SW 1271 (cell line): ENCODE data around the gene RTP3.

Experiments used
- DNase-seq, 2 experiments: peaks; one replicate each; lab custom pipeline; 2025; lab: John Stamatoyannopoulos, UW

RTP3 gene

GRCh38 chr3:46497556-46498265 is at the start of gene RTP3:
TSS of gene RTP3 (plus strand) at chr3:46497976. CDS start at chr3:46498063, 87 bp downstream.
- DNase-seq, result no peak

GRCh38 chr3:46448721-46449120 is 49.1 kb upstream of the RTP3 start:
- no peak for DNase-seq

- no peak for DNase-seq
Observed at GRCh38 chr3:46449755-46450552, 47.8 kb upstream of the RTP3 start.

DNA sequence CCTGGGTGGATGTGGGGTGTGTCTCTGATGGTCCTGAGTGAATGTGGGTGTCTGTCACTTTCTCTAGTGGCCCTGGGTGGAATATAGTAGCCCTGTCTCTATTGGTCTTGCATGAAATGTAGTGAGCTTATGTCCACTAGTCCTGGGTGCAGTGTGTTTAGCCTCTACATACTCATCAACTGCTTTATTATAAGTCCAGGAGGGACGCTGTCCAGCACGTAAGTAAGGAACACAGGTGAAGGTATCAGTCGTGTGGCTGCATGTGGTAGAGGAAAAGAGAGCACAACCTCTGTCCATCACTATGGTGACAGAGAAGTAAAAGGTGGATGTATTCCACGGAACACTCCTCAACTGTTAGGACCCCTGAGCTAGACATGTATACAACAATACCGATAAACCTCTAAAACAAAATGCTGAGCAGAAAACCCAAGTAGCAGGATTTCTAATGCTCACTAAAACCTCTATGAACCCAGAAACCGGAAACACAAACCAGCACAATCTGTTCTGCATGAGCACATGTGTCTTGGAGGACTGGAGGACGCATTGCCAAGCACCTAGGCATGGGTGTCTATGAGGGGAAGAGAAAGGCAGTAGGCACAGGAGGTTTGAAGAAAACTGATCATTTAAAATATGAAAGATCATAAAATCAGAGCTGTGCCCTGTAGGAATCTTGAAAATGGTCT is 44.1 kb upstream of the RTP3 start:
- DNase-seq, result no peak

GRCh38 chr3:46454209-46454595 is 43.6 kb upstream of the RTP3 start:
- DNase-seq, result no peak

GRCh38 chr3:46454606-46455005 is 43.2 kb upstream of the RTP3 start:
- no peak for DNase-seq

DNA sequence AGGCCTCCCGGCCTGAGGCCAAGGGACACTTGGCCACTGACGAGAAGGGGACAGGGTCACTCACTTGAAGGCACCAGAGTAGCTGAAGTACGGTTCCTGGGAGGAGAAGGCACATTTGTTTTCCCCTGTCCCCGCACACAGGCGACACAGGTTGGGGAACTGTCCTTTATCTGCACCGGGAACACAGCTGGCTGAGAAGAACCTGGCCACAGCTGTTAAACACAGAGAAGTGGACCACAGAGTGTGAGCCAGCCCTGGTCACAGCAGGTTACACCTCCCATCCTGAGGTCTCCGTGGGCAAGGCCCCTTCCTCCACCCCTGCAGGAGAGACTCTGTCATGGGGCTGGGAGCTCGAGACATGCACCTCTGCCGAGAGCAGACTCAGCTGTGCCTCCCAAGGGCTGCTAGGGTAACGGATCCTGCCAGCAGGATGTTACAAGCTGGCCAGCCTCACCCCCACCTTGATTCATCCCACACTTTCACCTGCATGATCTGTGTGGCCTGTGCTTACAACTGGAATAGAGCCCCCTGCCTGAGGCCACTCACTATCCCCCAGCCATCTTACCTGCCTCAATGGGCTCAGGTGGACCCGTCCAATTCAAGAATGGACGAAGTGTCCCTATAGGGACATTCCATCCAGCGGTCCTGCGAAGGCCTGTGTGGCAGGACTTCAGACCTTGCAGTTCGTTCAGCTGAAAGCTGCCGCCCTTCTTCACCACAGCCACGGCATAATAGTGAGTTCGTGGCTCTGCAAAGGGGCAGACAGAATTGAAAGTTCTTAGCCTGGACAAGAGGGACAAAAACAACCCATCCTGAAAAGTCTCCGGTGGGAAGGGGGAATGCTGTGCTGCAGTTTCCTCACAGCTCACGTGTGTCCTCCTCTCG is 42.3 kb upstream of the RTP3 start:
- DNase-seq, result no peak

- no peak for DNase-seq
Observed at GRCh38 chr3:46456118-46456517, 41.7 kb upstream of the RTP3 start.

GRCh38 chr3:46460051-46460450 is 37.7 kb upstream of the RTP3 start:
- DNase-seq, result no peak

- DNase-seq, result no peak
Observed at GRCh38 chr3:46462111-46462510, 35.7 kb upstream of the RTP3 start.

GRCh38 chr3:46462511-46462910 is 35.3 kb upstream of the RTP3 start:
- DNase-seq, result no peak

GRCh38 chr3:46463120-46463867 is 34.5 kb upstream of the RTP3 start:
- DNase-seq, result no peak

DNA sequence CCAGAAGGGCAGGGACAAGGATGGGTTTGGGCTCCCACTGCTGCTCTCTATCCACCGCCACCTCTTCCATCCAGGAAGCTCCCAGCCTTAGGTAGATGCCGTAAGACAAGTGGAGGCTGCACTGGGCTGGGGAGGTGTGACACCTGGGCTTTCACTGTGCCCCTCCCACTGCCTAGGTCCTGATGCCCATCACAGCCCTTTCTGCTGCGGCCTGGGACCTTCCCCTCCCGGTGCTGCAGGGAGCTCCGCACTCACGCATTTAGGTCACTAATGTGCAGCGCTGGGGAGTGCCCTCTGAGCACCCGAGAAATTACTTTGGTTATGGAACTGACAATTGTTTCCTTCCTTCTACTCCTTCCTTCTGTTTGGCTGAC is 33.9 kb upstream of the RTP3 start:
- DNase-seq, result no peak

GRCh38 chr3:46464326-46465195 is 33.2 kb upstream of the RTP3 start, which contains the start of gene LTF:
TSS of gene LTF (minus strand) at chr3:46464905. CDS start at chr3:46464867, 38 bp downstream.
- DNase-seq, result no peak

DNA sequence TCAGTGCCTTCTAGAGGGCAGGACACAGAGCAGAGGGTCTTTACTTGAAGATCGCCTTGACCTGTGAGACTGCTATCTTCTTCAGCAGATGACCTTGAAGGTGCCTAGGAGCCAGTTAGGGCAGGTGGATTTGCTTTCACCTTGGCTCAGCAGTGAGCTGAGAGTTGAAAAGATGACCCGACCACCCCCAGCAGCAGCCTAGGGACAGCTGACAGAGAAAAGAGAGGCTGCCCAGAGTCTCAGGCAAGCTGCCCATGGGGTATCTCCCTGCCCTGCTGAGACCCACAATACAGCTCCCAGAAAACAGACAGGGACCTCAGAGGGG is 32.6 kb upstream of the RTP3 start:
- DNase-seq, result no peak

- DNase-seq, result no peak
Observed at GRCh38 chr3:46466273-46466672, 31.5 kb upstream of the RTP3 start.

- DNase-seq, result no peak
Observed at GRCh38 chr3:46466871-46467403, 30.8 kb upstream of the RTP3 start.

DNA sequence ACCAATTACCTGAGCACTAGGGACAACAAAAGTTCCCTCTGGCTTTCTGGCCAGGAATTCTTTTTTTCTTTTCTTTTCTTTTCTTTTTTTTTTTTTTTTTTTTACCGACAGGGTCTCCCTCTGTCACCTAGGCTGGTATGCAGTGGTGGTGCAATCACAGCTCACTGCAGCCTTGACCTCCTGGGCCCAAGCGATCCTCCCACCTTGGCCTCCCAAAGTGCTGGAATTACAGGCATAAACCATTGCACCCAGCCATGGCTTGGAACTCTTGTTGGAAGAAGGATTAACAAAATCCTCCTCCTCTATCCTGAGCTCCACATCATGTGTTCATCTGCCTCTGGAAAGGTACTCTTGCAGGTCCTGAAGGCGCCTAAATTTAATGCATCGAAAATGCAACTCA is 30.2 kb upstream of the RTP3 start:
- DNase-seq, result no peak

DNA sequence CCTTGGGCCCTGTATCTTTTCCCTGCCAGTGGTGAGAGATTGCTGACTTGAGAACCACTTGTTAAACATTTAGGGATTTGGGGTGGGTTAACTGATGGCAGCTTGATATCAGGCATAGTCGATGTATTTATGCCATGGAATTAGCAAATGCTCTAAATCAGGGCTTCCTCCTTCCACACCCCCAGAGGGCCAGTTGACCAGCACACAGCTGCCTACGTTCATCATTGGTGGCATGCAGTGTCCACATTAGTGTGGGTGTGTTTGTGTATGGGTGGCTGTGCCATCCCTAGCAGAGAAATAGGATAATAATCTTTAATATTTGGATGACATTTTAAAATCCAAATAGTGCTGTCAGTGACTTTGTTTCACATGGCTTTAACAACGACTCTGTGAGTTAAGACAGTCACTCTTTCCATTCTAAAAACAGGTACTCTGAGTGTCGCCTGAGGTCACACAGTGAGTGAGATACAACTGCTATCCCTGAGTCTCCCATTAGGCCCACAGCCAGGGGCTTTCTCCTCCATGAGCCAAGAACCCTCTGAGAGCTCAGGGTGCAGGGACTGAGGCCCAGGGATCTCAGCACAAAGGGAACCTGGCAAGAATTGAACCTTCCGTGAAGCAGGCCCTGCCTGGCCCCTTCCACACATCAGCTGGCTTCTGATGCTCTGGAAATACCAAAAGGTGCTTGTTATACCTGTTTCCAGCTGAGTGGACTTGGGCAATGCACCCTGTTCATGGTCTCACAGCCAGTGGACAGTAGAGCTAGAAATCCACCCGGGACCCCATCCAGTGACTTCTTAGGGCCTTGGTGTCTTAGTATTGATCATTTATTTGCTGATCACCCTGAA is 28.8 kb upstream of the RTP3 start:
- DNase-seq, result no peak
